H9 (cell line): ENCODE data around the gene TOP3B. TPM values are rescaled to one million over a fixed set of nuclear protein-coding genes. Genes with fewer than 3 reads are reported as not detected.

ENCODE experiments used
- DNase-seq: peaks from one replicate; pipeline ENCODE4 v3.0.0-alpha.2; 2017
- H2AFZ ChIP-seq: one replicate; pipeline ENCODE4 v1.6.1; 2013; ENCODE audit warnings: mild to moderate bottlenecking, low read length, control low read depth, moderate library complexity
- H2AK5ac ChIP-seq: 2 replicates; pipeline ENCODE4 v1.6.1; 2013; ENCODE audit warnings: low read length, control low read depth, mixed read lengths; ENCODE audit not compliant: insufficient read length
- H2BK120ac ChIP-seq: one replicate; pipeline ENCODE4 v1.6.1; 2013; ENCODE audit warnings: low read depth, mild to moderate bottlenecking, low read length, control low read depth, inconsistent platforms; ENCODE audit not compliant: poor library complexity, severe bottlenecking
- H2BK12ac ChIP-seq: 2 replicates; pipeline ENCODE4 v1.6.1; 2013; ENCODE audit warnings: low read length, control low read depth, mixed read lengths, low read depth; ENCODE audit not compliant: insufficient read length
- H2BK15ac ChIP-seq: 2 replicates; pipeline ENCODE4 v1.6.1; 2013; ENCODE audit warnings: low read depth, low read length, control low read depth
- H2BK20ac ChIP-seq: one replicate; pipeline ENCODE4 v1.6.1; 2013; ENCODE audit warnings: low read depth, mild to moderate bottlenecking, low read length, control low read depth, inconsistent platforms; ENCODE audit not compliant: poor library complexity, severe bottlenecking
- H2BK5ac ChIP-seq: 2 replicates; pipeline ENCODE4 v1.6.1; 2013; ENCODE audit warnings: low read length, control low read depth, mixed read lengths; ENCODE audit not compliant: insufficient read length
- H3K14ac ChIP-seq: 2 replicates; pipeline ENCODE4 v1.6.1; 2013; ENCODE audit warnings: low read length, control low read depth; ENCODE audit not compliant: insufficient read depth
- H3K18ac ChIP-seq: 2 replicates; pipeline ENCODE4 v1.6.1; 2013; ENCODE audit warnings: low read depth, mild to moderate bottlenecking, mixed read lengths, low read length, control low read depth; ENCODE audit not compliant: insufficient read length
- H3K23ac ChIP-seq: 2 replicates; pipeline ENCODE4 v1.6.1; 2013; ENCODE audit warnings: low read length, control low read depth, mixed read lengths, low read depth; ENCODE audit not compliant: insufficient read length
- H3K23me2 ChIP-seq: 2 replicates; pipeline ENCODE4 v1.6.1; 2013; ENCODE audit warnings: low read depth, mild to moderate bottlenecking, mixed read lengths, low read length, control low read depth; ENCODE audit not compliant: insufficient read length, poor library complexity, severe bottlenecking
- H3K27ac ChIP-seq: 2 replicates; pipeline ENCODE4 v1.5.1; 2013; ENCODE audit warnings: low read length, control low read depth, mixed read lengths, low read depth; ENCODE audit not compliant: insufficient read length
- H3K27me3 ChIP-seq: 2 replicates; pipeline ENCODE4 v1.6.1; 2013; ENCODE audit warnings: low read length, control low read depth, inconsistent platforms; ENCODE audit not compliant: insufficient read depth
- H3K4ac ChIP-seq: 2 replicates; pipeline ENCODE4 v1.6.1; 2013; ENCODE audit warnings: low read depth, mild to moderate bottlenecking, control low read depth, inconsistent platforms, low read length, moderate library complexity
- H3K4me1 ChIP-seq: 2 replicates; pipeline ENCODE4 v1.6.1; 2013; ENCODE audit warnings: low read length, control low read depth, inconsistent platforms; ENCODE audit not compliant: insufficient read depth
- H3K4me2 ChIP-seq: 2 replicates; pipeline ENCODE4 v1.6.1; 2013; ENCODE audit warnings: low read length, control low read depth, mixed read lengths; ENCODE audit not compliant: insufficient read length, insufficient read depth
- H3K56ac ChIP-seq: 2 replicates; pipeline ENCODE4 v1.6.1; 2013; ENCODE audit warnings: low read depth, mild to moderate bottlenecking, mixed read lengths, low read length, control low read depth; ENCODE audit not compliant: insufficient read length
- H3K79me1 ChIP-seq: 2 replicates; pipeline ENCODE4 v1.6.1; 2013; ENCODE audit warnings: low read depth, mild to moderate bottlenecking, moderate library complexity, low read length, control low read depth, inconsistent platforms; ENCODE audit not compliant: insufficient read depth, poor library complexity, severe bottlenecking
- H3K79me2 ChIP-seq: 2 replicates; pipeline ENCODE4 v1.6.1; 2013; ENCODE audit warnings: low read length, control low read depth, inconsistent platforms; ENCODE audit not compliant: insufficient read depth
- H3K9ac ChIP-seq: 2 replicates; pipeline ENCODE4 v1.6.1; 2013; ENCODE audit warnings: low read length, control low read depth, mixed read lengths; ENCODE audit not compliant: insufficient read length; ENCODE audit errors: extremely low read depth
- H3K9me3 ChIP-seq: one replicate; pipeline ENCODE4 v1.6.1; 2013; ENCODE audit warnings: low read depth, low read length, inconsistent platforms; ENCODE audit not compliant: control insufficient read depth
- H3T11ph ChIP-seq: one replicate; pipeline ENCODE4 v1.6.1; 2013; ENCODE audit warnings: mild to moderate bottlenecking, low read length, control low read depth, inconsistent platforms
- H4K20me1 ChIP-seq: one replicate; pipeline ENCODE4 v1.6.1; 2013; ENCODE audit not compliant: control insufficient read depth, insufficient read length, insufficient read depth
- H4K5ac ChIP-seq: 2 replicates; pipeline ENCODE4 v1.6.1; 2013; ENCODE audit warnings: low read depth, mild to moderate bottlenecking, mixed read lengths, low read length, control low read depth; ENCODE audit not compliant: insufficient read length
- H4K8ac ChIP-seq: replicated peaks from 2 replicates; pipeline ENCODE4 v1.6.1; 2013; ENCODE audit warnings: low read length, control low read depth, mixed read lengths, low read depth; ENCODE audit not compliant: insufficient read length
- H4K91ac ChIP-seq: 2 replicates; pipeline ENCODE4 v1.6.1; 2013; ENCODE audit warnings: low read depth, mild to moderate bottlenecking, moderate library complexity, mixed read lengths, low read length, control low read depth; ENCODE audit not compliant: insufficient read length
- H3K27ac Mint-ChIP-seq, 3 experiments: 2 replicates in 2 of 3; 3 replicates in 1 of 3; pipeline ENCODE4 v1.8.0; 2020 to 2021; ENCODE audit warnings: mixed read lengths in 3 of 3, mild to moderate bottlenecking in 1 of 3, moderate library complexity in 1 of 3
- H3K27me3 Mint-ChIP-seq: 2 replicates; pipeline ENCODE4 v1.8.0; 2021; ENCODE audit warnings: low read depth, mild to moderate bottlenecking, moderate library complexity, mixed read lengths
- H3K36me3 Mint-ChIP-seq, 3 experiments: 2 replicates in 2 of 3; 3 replicates in 1 of 3; pipeline ENCODE4 v1.8.0; 2020 to 2021; ENCODE audit warnings: low read depth in 3 of 3, mixed read lengths in 3 of 3; ENCODE audit not compliant: insufficient read depth in 1 of 3
- H3K4me1 Mint-ChIP-seq, 2 experiments: 2 replicates each; pipeline ENCODE4 v1.8.0; 2020; ENCODE audit warnings: mixed read lengths in 2 of 2
- H3K4me3 Mint-ChIP-seq, 2 experiments: 2 replicates in 1 of 2; 3 replicates in 1 of 2; pipeline ENCODE4 v1.8.0; 2020 to 2021; ENCODE audit warnings: mild to moderate bottlenecking in 2 of 2, mixed read lengths in 2 of 2, moderate library complexity in 1 of 2
- H3K9me3 Mint-ChIP-seq, 2 experiments: 2 replicates in 1 of 2; 3 replicates in 1 of 2; pipeline ENCODE4 v1.8.0; 2020; ENCODE audit warnings: mild to moderate bottlenecking in 2 of 2, mixed read lengths in 2 of 2, moderate library complexity in 1 of 2
- CTCF ChIP-seq: fragments of 200-600 bp; sonication (generic); conservative IDR thresholded peaks from 3 replicates; pipeline ENCODE4 v1.8.0; 2021; ENCODE audit warnings: antibody characterized with exemption, mild to moderate bottlenecking
- WGBS: extraction: QIAGEN DNeasy Blood & Tissue Kit; methylation state at CpG from one replicate; pipeline ENCODE4 v1.1.7; 2013; ENCODE audit warnings: missing lambda C conversion rate, low lambda C conversion rate, mixed read lengths; ENCODE audit not compliant: insufficient read length; ENCODE audit errors: extremely low coverage; 5-methylcytosine and 5-hydroxymethylcytosine counted together
- total RNA-seq: library from RNA; stranded (reverse); gene quantifications from 2 replicates; pipeline ENCODE4 v1.2.1, GENCODE V29; 2021

TOP3B gene
- total RNA-seq, 1 experiment from 2014 or later: 55.2 TPM

- Histone ChIP-seq H4K20me1 (no peaks in the 10 kb centered on the region), H3K23me2 (peaks cover 9% of the 10 kb centered on the region), H3T11ph (no peak overlapping the region), H2BK12ac (no peak overlapping the region), H3K23ac (no peak overlapping the region), H4K8ac (no peak overlapping the region), H2AK5ac (no peak overlapping the region), H3K9me3 (no peaks in the 10 kb centered on the region), H3K56ac (no peak overlapping the region), H3K4ac (no peak overlapping the region), H2BK15ac (no peak overlapping the region), H3K4me2 (no peak overlapping the region), H2BK120ac (no peak overlapping the region), H3K18ac (no peak overlapping the region), H2AFZ (no peak overlapping the region), H3K14ac (no peak overlapping the region), H3K79me2 (no peaks in the 10 kb centered on the region; the same call in 1 of the 2 replicates), H3K9ac (no peak overlapping the region), H4K91ac (no peak overlapping the region), H3K4me1 (no peaks in the 10 kb centered on the region), H2BK5ac (no peak overlapping the region), H2BK20ac (no peak overlapping the region), H3K27me3 (peaks cover 5% of the 10 kb centered on the region; the same call in 1 of the 2 replicates), H4K5ac (no peak overlapping the region), H3K27ac (no peak overlapping the region), H3K79me1 (peaks cover 3% of the 10 kb centered on the region)
- Mint-ChIP-seq H3K27me3 (peaks cover 14% of the 10 kb centered on the region), H3K9me3 (no peaks in the 10 kb centered on the region), H3K36me3 (peaks cover 4 to 17% (median 15%) of the 10 kb centered on the region in 3 experiments; a peak in 5 of 7 replicates), H3K4me3 (peak overlapping the region; percentile 90 to 93; a peak in 3 of 5 replicates), H3K27ac (peak overlapping the region in 1 of 3 experiments; percentile 87; a peak in 1 of 7 replicates), H3K4me1 (peaks cover 4 to 11% of the 10 kb centered on the region in 2 experiments)
- TF ChIP-seq CTCF: no peak
- DNase-seq: no peak
- no CpG with 5 or more reads among the region's 7 CpGs for WGBS
Measured at GRCh38 chr22:21980547-21980946, 2.0 kb downstream of the TOP3B start.
